ENCODE measurements around the gene UBLCP1.
"Not testable (repeated sequence)": the region's sequence is repeated elsewhere in the genome, so short reads cannot be mapped to it uniquely, and the experiment has no call there.

Gene UBLCP1

GRCh38 chr5:159257007-159257406 lies 6.1 kb upstream of the UBLCP1 start:
- DNase-seq: no peak

DNA sequence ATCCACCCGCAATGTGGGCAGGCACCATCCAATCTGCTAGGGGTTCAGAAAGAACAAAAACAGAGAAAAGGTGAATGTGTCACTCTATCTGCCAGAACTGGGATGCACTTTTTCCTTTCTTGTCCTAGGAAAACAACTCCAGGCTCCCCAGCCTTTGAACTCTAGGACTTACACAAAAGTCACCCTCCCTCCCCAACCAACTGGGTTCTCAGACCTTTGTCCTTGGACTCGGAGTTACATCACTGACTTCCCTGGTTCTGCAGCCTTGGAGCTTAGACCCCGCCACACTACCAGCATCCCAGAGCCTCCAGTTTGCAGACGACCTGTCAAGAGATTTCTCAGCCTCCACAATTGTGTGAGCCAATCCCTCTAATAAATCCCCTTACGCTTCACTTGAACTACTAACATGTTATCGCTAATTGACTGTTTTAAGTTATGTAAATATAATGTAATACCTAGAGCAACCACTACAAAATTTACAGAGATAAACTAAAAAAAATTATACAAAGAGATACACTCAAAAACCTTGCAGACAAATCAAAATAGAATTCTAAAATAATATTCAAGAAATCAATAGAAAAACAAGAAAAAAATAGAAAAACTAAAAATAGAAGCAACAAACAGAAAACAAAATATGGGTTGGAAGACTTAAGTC lies 5.3 kb upstream of the UBLCP1 start:
- DNase-seq: no peak

DNA sequence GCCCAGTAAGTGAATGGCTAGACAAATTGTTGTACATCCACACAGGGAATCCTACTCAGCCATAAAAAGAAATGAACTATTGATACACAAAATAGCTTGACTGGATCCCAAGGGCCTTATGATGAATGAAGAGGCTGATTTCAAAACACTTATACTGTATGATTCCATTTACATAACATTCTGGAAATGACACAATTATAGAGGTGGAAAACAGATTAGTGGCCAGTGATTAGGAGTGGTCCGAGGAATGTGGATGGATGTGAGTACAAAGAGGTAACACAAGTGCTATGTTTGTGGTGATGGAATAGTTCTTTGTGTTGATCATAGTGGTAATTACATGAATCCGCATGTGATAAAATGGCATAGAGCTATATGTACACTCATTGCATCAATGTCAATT lies 4.7 kb upstream of the UBLCP1 start:
- DNase-seq: no peak

- DNase-seq: not testable (repeated sequence)
Observed at GRCh38 chr5:159260212-159260611, 2.9 kb upstream of the UBLCP1 start.

- peak; percentile 41 for DNase-seq
Observed at GRCh38 chr5:159262472-159262858, 625 bp upstream of the UBLCP1 start.

DNA sequence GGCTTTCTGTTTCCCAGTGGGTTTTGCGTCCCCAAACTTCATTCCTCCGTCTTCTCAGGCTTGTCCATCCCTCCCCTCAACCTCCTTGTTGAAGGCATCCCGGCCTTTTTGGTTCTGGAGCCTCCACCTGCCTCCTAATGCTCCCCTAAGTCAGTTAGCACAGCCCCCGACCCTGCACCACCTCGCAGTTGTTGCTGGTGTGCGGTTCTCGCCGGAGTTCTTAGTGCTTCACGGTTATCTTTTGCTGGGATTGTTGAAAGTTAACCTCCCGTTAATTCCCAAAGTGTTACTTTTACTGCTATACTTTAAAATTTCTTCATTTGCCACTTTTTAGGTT lies 447 bp downstream of the UBLCP1 start:
- DNase-seq: no peak

DNA sequence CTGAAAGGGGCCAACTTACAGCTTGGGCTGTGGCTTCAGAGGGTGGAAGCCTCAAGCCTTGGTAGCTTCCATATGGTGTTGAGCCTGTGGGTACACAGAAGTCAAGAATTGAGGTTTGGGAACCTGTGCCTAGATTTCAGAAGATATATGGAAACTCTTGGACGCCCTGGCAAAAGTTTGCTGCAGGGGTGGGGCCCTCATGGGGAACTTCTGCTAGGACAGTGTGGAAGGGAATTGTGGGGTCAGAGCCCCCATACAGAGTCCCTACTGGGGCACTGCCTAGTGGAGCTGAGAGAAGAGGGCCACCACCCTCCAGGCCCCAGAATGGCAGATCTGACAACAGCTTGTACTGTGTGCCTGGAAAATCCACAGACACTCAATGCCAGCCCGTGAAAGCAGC lies 3.7 kb downstream of the UBLCP1 start:
- DNase-seq: not testable (repeated sequence)

DNA sequence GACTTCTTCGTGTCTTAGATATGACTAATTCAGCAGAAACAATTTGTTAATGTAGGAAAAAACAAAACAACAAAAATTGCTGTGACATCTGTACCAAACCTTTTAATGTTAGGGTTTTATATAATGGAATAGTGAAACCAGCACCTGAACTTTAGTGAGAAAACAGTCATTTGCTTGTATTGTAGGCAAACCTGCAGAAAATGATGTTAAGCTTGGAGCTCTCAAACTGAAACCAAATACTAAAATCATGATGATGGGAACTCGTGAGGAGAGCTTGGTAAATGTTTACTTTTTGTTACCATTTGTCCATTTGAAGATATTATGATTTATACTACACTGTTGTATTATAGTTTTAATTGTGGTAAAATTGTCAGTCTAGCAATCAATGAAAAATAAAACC lies 6.6 kb downstream of the UBLCP1 start:
- DNase-seq: no peak

GRCh38 chr5:159273923-159274322 lies 10.8 kb downstream of the UBLCP1 start:
- DNase-seq: no peak

DNA sequence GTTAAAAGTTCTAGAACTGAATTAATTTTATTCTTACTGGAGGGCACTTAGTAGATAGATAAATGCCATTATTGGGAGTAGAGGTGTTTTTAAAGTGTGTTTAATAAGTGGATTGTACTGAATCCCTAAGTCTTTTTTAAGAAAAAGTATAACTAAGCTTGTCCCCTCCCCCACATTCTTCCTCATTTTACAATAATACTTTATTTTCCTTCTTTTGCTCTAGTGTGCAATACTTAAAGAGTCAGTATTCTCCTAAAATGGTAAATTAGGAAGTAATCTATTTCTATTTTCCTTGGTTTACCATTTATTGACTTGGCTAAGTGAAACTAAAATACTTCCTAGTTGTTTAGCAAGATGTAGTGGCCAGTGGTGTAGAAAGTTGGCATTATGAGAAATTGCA lies 11.6 kb downstream of the UBLCP1 start:
- DNase-seq: no peak

GRCh38 chr5:159286420-159287035 lies 23.4 kb downstream of the UBLCP1 start:
- no peak for DNase-seq

DNA sequence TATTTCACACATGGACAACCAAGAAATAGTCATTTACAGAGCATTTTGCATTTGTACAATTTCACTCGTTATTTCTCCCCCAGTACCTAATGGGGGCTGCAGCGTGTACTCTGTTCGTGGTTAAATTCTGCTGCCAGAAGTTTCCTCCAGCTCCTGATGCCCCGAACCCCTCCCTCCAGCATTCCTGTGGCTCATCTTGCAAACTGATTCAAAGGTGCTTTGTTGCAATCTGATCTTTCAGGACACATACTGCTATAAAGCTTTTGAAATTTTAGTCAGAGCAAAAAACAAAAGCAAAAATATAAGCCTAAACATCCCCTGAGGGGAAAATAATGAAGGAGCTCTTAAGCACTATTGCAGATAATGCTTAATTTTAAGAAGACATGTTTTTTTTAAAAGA lies 27.7 kb downstream of the UBLCP1 start:
- no peak for DNase-seq

- DNase-seq: no peak
Observed at GRCh38 chr5:159294921-159295320, 31.8 kb downstream of the UBLCP1 start.

DNA sequence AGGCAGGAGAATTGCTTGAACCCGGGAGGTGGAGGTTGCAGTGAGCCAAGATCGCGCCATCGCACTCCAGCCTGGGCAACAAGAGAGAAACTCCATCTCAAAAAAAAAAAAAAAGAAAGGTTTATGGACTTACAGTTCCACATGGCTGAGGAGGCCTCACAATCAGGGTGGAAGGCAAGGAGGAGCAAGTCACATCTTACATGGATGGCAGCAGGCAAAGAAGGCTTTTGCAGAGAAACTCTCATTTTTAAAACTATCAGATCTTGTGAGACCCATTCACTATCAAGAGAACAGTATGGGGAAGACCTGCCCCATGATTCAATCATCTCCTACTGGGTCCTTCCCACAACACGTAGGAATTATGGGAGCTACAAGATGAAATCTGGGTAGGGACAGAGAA lies 34.2 kb downstream of the UBLCP1 start:
- not testable (repeated sequence) for DNase-seq

DNA sequence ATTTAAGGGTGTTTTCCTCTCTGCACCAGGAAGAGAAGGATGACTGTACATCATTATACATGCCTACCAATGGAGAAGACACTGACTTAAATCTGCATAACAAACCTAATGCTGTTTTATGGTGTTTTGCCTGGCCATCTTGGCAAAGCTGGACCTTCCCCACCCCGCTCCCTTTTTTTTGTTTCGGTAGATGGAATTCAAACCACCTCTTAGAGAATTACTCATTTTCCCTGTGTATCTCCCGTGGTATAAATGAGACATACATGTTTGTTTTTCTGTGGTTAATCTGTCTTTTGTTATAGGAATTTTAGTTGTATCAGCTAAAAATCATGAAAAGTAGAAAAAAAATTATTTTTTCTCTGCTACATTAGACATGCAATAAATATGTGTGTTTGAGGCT lies 38.4 kb downstream of the UBLCP1 start:
- DNase-seq: no peak

GRCh38 chr5:159301929-159302860 lies 39.1 kb downstream of the UBLCP1 start:
- not testable (repeated sequence) for DNase-seq

- no peak for DNase-seq
Observed at GRCh38 chr5:159303286-159303685, 40.2 kb downstream of the UBLCP1 start.

DNA sequence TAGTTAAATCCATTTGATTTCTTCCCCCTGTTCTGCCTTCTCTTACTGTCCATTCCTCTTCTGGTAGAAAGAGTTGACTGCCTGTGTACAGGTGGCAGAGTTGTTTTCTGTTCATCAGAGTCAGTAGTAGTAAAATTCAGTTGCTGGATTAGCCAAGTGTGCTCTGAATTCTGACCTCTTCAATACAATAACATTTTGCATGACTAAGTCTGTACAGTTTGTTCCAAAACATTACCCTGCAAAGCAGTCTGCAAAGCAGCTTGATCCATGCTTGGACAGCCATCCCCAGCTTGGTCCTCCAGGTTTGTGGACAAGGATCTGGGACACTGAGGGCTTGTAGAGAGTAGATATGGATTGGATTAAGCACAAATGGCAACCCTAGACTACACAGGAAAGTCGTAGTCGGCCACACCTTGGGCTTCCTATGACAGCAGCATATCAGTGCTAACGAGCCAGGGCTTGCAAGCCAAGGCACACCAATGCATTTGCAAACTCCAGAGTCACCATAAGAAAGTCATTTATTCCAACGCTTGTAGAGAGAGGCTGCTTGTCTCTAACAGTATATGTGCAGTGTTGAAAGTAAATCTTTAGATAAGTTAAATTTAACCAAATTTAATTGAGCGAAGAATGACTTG lies 42.0 kb downstream of the UBLCP1 start:
- DNase-seq: no peak

GRCh38 chr5:159309689-159310433 lies 46.8 kb downstream of the UBLCP1 start:
- no peak for DNase-seq

- no peak for DNase-seq
Observed at GRCh38 chr5:159310511-159310910, 47.4 kb downstream of the UBLCP1 start.

- DNase-seq: no peak
Observed at GRCh38 chr5:159311063-159311462, 48.0 kb downstream of the UBLCP1 start.

- no peak for DNase-seq
Observed at GRCh38 chr5:159313197-159313596, 50.1 kb downstream of the UBLCP1 start.
